Raji (cell line): Measurements from ENCODE around the gene CAPN3.

Source experiments
- POLR2A ChIP-seq: IDR thresholded peaks from 2 replicates; pipeline ENCODE4 v1.6.1; 2011; ENCODE audit warnings: low read depth, low read length, control low read depth; ENCODE audit not compliant: insufficient read depth

CAPN3 gene

GRCh38 chr15:42404461-42405235, 45.3 kb downstream of the CAPN3 start:
- TF ChIP-seq POLR2A: no peak

DNA sequence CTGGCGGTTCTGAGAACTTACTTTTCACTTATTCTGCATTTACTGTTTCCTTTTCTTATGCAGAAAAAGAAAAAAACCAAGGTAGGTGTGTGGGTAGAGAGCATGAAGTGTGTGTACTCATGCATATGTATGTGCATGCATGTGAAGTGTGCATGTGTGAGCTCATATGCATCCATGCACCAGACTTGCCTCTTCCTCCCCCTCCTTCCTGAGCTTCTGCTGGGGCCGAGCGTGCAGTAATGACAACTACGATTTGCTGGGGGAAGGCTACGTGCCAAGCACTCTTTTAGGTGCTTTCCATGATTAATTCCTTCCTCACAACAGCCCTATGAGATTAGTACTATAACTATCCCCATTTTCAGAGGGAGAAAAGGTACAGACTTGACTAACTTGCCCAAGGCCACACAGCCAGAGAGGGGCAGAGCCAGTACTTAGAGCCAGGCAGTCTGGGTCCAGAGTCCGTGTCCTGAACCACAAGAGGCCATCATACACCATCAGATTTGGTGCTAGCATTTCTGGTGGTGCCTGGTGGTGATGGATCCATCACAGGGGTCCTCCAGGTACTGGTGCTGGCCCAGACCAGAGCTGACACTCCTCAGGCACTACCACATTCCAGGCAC, 46.7 kb downstream of the CAPN3 start:
- no peak for TF ChIP-seq POLR2A

GRCh38 chr15:42408178-42408577, 48.9 kb downstream of the CAPN3 start:
- no peak for TF ChIP-seq POLR2A

DNA sequence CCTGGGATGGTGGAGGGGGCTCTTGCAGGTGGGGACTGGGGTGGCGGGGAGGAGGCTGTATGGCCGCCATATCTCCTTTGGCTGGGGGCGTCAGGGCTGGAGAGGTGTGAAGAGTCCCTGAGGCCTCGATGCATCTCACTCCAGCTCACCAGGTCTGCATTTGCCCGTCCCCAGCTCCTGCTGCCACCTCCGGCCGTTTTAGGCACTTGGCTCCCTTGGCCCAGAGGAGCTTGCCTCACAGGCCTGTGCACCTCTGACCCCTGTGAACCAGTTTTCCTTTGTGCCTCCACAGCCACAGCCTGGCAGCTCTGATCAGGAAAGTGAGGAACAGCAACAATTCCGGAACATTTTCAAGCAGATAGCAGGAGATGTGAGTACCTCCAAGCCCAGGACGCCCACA, 49.7 kb downstream of the CAPN3 start:
- TF ChIP-seq POLR2A: no peak

DNA sequence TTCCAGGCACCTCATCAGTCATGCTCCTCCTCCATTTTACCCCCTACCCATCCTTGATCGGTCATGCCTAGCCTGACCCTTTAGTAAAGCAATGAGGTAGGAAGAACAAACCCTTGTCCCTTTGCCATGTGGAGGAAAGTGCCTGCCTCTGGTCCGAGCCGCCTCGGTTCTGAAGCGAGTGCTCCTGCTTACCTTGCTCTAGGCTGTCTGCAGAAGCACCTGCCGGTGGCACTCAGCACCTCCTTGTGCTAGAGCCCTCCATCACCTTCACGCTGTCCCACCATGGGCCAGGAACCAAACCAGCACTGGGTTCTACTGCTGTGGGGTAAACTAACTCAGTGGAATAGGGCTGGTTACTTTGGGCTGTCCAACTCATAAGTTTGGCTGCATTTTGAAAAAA, 52.6 kb downstream of the CAPN3 start:
- TF ChIP-seq POLR2A: no peak

- no peak for TF ChIP-seq POLR2A
Measured at GRCh38 chr15:42413920-42414319, 54.6 kb downstream of the CAPN3 start.

DNA sequence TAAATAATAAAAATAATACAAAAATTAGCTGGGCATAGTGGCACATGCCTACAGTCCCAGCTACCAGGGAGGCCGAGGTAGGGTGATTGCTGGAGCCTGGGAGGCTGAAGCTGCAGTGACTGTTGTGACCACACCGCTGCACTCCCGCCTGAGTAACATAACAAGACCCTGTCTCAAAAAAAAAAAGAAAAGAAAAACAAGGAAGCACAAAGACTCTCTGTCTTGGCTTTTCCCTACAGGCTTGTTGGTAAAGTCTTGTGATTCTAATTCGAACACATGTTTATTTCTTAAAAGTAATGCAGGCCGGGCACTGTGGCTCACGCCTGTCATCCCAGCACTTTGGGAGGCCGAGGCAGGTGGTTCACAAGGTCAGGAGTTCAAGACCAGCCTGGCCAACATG, 60.1 kb downstream of the CAPN3 start:
- no peak for TF ChIP-seq POLR2A

GRCh38 chr15:42421376-42421775, 62.1 kb downstream of the CAPN3 start:
- no peak for TF ChIP-seq POLR2A

DNA sequence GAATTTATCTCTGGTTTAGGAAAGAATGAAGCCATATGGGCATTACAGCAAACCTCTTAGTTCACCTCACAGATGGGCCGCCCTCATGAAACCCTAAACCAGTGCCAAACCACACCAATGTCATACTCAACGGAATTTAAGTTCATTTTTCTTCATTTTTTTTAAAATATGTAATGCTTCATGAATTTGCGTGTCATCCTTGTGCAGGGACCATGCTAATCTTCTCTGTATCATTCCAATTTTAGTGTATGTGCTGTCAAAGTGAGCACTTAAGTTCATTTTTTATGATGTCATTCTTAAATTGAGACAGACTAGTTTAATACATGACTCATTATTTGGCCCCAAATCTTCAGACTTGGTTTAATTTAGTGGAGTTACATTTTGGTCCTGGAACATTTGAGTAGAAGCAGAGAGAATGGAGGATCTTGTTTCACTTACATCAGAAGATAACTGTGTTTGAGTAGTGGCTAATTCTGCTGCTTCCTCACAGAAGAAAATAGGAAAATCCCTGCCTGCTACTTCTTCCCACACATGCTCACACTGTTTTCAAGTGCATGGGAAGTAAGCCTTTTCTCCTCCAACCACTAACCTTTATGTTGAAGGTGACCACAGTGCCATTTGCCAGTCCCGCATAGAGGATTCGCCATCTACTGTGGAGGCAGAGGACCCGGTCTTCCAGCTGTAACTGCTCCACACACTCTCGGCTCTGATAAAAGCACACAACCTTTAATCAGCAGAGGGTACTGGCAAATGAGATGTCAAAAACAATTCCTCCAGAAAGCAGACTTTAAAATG, 68.3 kb downstream of the CAPN3 start:
- no peak for TF ChIP-seq POLR2A

GRCh38 chr15:42444415-42445063, 85.2 kb downstream of the CAPN3 start:
- TF ChIP-seq POLR2A: no peak

- TF ChIP-seq POLR2A: no peak
Measured at GRCh38 chr15:42445551-42445950, 86.2 kb downstream of the CAPN3 start.

GRCh38 chr15:42447599-42447998, 88.3 kb downstream of the CAPN3 start:
- no peak for TF ChIP-seq POLR2A

DNA sequence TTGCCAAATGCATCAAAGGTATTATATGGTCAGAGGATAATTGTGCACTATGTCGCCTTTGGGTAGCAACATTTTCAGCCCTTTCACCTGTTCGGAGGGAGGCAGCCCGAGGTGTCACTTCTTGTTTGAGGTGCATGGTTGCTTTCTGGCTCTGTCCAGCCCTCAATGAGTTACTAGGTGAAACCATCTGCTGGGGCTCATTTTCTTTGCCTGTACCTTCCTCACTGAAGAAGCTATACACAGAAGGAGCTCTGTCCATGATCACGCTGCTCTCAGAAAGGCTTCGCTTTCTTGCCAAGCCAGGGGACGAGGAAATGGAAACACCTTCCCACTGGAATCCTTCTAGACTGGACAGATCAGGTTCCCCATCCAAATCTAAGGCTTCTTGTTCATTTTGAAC, 89.0 kb downstream of the CAPN3 start:
- no peak for TF ChIP-seq POLR2A

DNA sequence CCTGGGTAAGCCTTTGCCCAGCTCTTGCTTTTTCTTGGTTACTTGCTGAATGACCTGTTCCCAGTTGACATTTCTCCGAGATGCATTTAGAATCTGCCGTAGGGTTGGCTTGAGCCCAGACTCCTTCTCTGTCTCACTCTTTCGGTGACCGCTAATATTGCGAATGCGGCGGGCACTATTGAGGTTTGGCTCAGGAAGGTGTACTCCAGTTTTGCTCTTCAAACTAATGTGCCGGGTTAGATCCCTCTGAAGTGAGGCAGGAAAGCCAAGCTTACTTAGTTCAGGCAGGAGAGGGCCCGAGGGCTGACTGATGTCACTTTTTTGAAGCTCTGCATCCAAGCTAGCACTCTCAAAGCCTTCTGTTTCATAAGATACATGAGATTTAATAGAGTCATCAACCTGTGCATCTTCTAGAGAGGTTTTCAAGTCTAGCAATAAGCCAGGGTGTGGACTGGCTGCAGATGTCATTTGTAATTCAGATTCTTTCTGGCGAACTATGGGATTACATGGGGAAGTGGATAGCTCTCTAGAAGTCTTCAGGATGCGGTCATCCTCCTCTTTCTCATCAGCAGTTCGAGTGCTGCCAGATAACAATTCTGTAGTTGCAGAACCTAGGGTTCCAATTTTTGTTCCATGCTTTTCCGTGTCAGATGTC, 90.6 kb downstream of the CAPN3 start:
- no peak for TF ChIP-seq POLR2A

DNA sequence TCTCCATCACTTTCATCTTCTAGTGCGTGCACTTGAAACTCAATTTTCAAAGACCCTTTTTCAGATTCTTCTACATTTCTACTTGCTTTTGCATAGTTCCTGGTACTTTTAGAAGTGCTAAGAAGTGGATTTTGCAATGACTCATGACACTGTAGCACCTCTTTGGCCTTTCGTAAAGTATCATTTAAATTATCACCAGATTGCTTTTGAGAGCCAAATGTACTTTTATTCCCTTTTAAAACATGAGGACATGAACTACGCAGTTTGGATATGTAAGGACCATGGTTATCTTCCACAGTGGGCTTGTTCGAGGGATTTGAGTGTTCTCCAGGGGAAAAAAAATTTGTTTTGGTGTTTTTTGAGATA, 91.1 kb downstream of the CAPN3 start:
- no peak for TF ChIP-seq POLR2A
